Caco-2 (cell line): Measurements from ENCODE around the gene MREG. TPM values are rescaled to one million over a fixed set of nuclear protein-coding genes. Genes with fewer than 3 reads are reported as not detected.

Experiments
- BruUV-seq: library from RNA; stranded (reverse); fragments of 400-500 nt; replicated peaks from 2 replicates; lab custom pipeline; 2021; lab: Mats Ljungman, UMichigan
- CTCF ChIA-PET: fragments of 300-600 bp; sonication (Branson Sonifier 250); formaldehyde crosslinking; loops from one replicate; lab custom pipeline; 2022; ENCODE audit warnings: antibody characterized with exemption; lab: Charles Lee
- POLR2A ChIA-PET: fragments of 300-600 bp; sonication (Branson Sonifier 250); formaldehyde crosslinking; loops from one replicate; lab custom pipeline; 2022; ENCODE audit warnings: antibody characterized with exemption; lab: Charles Lee
- DNase-seq, 2 experiments: peaks; one replicate each; pipeline versions ENCODE4 v3.0.0 to v3.0.0-alpha.2; 2020 to 2022
- H3K27me3 ChIP-seq: replicated peaks from 2 replicates; pipeline ENCODE4 v1.6.0; 2011; ENCODE audit warnings: low read length; ENCODE audit not compliant: control insufficient read depth, insufficient read depth
- H3K36me3 ChIP-seq: 2 replicates; pipeline ENCODE4 v1.5.1; 2011; ENCODE audit warnings: low read length; ENCODE audit not compliant: control insufficient read depth, insufficient read depth
- H3K4me1 ChIP-seq: fragments of 250-450 bp; sonication (Bioruptor Pico); 2 replicates; pipeline ENCODE4 v1.5.1; 2020; ENCODE audit warnings: mild to moderate bottlenecking
- H3K4me3 ChIP-seq: 2 replicates; pipeline ENCODE4 v1.5.1; 2011; ENCODE audit warnings: low read depth, mild to moderate bottlenecking, control low read depth, low read length
- H3K9me3 ChIP-seq: fragments of 250-450 bp; sonication (Bioruptor Pico); 2 replicates; pipeline ENCODE4 v1.5.1; 2020; ENCODE audit warnings: mild to moderate bottlenecking, moderate library complexity
- H3K27ac Mint-ChIP-seq: one replicate; pipeline ENCODE4 v1.8.0; 2022; ENCODE audit warnings: mixed read lengths; ENCODE audit not compliant: unreplicated experiment
- H3K27me3 Mint-ChIP-seq: one replicate; pipeline ENCODE4 v1.8.0; 2022; ENCODE audit warnings: mixed read lengths; ENCODE audit not compliant: insufficient read depth, unreplicated experiment
- H3K36me3 Mint-ChIP-seq: one replicate; pipeline ENCODE4 v1.8.0; 2022; ENCODE audit warnings: mild to moderate bottlenecking, mixed read lengths; ENCODE audit not compliant: insufficient read depth, unreplicated experiment
- H3K4me1 Mint-ChIP-seq: one replicate; pipeline ENCODE4 v1.8.0; 2022; ENCODE audit warnings: low read depth, mixed read lengths; ENCODE audit not compliant: unreplicated experiment
- H3K4me3 Mint-ChIP-seq: one replicate; pipeline ENCODE4 v1.8.0; 2022; ENCODE audit warnings: mild to moderate bottlenecking, moderate library complexity, mixed read lengths; ENCODE audit not compliant: unreplicated experiment
- H3K9me3 Mint-ChIP-seq: one replicate; pipeline ENCODE4 v1.8.0; 2022; ENCODE audit warnings: mixed read lengths; ENCODE audit not compliant: unreplicated experiment
- CTCF ChIP-seq, 2 experiments: fragments of 200-600 bp in 1 of 2; IDR thresholded peaks; 1 replicate in 1 of 2; 2 replicates in 1 of 2; pipeline versions ENCODE4 v1.5.1 to v1.8.0; 2011 to 2022; ENCODE audit warnings: antibody characterized with exemption in 1 of 2, control low read depth in 1 of 2, inconsistent platforms in 1 of 2, low read depth in 1 of 2, low read length in 1 of 2, mild to moderate bottlenecking in 1 of 2, moderate library complexity in 1 of 2; ENCODE audit not compliant: insufficient read depth in 1 of 2, severe bottlenecking in 1 of 2, unreplicated experiment in 1 of 2
- intact Hi-C: fragments of 100-400 bp; cut with micrococcal nuclease; formaldehyde crosslinking; loops from one replicate; pipeline ENCODE4 v1.10.0; 2022; ENCODE audit not compliant: unreplicated experiment
- total RNA-seq: library from RNA; stranded (reverse); gene quantifications from 2 replicates; pipeline ENCODE4 v1.2.3, GENCODE V29; 2022

The MREG gene
- total RNA-seq, 1 experiment from 2014 or later: 43.8 TPM

GRCh38 chr2:215981115-215981514, 32.2 kb downstream of the MREG start:
- Mint-ChIP-seq H3K27me3 (no peaks in the 10 kb centered on the region), H3K9me3 (peaks cover 25% of the 10 kb centered on the region), H3K27ac (no peak overlapping the region), H3K36me3 (peaks cover 5% of the 10 kb centered on the region), H3K4me1 (peaks cover 8% of the 10 kb centered on the region), H3K4me3 (no peak overlapping the region)
- Histone ChIP-seq H3K4me3 (no peak overlapping the region), H3K4me1 (no peaks in the 10 kb centered on the region), H3K9me3 (no peaks in the 10 kb centered on the region; the same call in 1 of the 2 replicates), H3K27me3 (no peaks in the 10 kb centered on the region), H3K36me3 (peaks cover 2% of the 10 kb centered on the region; the same call in 1 of the 2 replicates)
- POLR2A ChIA-PET: no interaction called here
- CTCF ChIA-PET: no interaction called here
- no peak for DNase-seq
- intact Hi-C loops: no loop called here
- TF ChIP-seq CTCF (IDR thresholded peaks at IDR 0.05; ENCODE audit: insufficient read depth in 1 of 2, low read depth in 1 of 2, low read length in 1 of 2, severe bottlenecking in 1 of 2, unreplicated experiment in 1 of 2): no peak
- BruUV-seq: no TSS peak

GRCh38 chr2:215979620-215980019, 33.7 kb downstream of the MREG start:
- H3K4me1 Mint-ChIP-seq: peaks cover 8% of the 10 kb centered on the region

GRCh38 chr2:215974700-215975429, 38.5 kb downstream of the MREG start:
- intact Hi-C loops: loop anchor here (2.0 kb wide), 1 partner anchor 24 kb away; no protein-coding TSS in a partner anchor
- TF ChIP-seq CTCF (IDR thresholded peaks at IDR 0.05; ENCODE audit: insufficient read depth in 1 of 2, low read depth in 1 of 2, low read length in 1 of 2, severe bottlenecking in 1 of 2, unreplicated experiment in 1 of 2): no peak
- H3K4me1 ChIP-seq: no peaks in the 10 kb centered on the region; the same call in 1 of the 2 replicates
- Mint-ChIP-seq H3K4me3 (no peak overlapping the region), H3K4me1 (peaks cover 14% of the 10 kb centered on the region), H3K36me3 (peaks cover 13% of the 10 kb centered on the region), H3K9me3 (no peaks in the 10 kb centered on the region), H3K27me3 (no peaks in the 10 kb centered on the region), H3K27ac (no peak overlapping the region)
- ChIA-PET CTCF (interaction anchor here (0.7 kb wide), 1 partner anchor 226 kb away, joined by 3 read pairs; no protein-coding TSS in a partner anchor), POLR2A (no interaction called here)
- DNase-seq: no peak
- no peaks in the 10 kb centered on the region for H3K36me3 ChIP-seq
- no peaks in the 10 kb centered on the region for H3K9me3 ChIP-seq
- no peak overlapping the region for H3K4me3 ChIP-seq
- BruUV-seq: no TSS peak
- no peaks in the 10 kb centered on the region for H3K27me3 ChIP-seq

More at GRCh38 chr2:215979620-215980019, 33.7 kb downstream of the MREG start:
- no peak overlapping the region for H3K4me3 ChIP-seq
- H3K27me3 ChIP-seq: no peaks in the 10 kb centered on the region
- ChIA-PET POLR2A (no interaction called here), CTCF (no interaction called here)
- no peak for TF ChIP-seq CTCF (IDR thresholded peaks at IDR 0.05; ENCODE audit: insufficient read depth in 1 of 2, low read depth in 1 of 2, low read length in 1 of 2, severe bottlenecking in 1 of 2, unreplicated experiment in 1 of 2)
- H3K4me1 ChIP-seq: no peaks in the 10 kb centered on the region
- Mint-ChIP-seq H3K27ac (no peak overlapping the region), H3K4me3 (no peak overlapping the region), H3K9me3 (peaks cover 12% of the 10 kb centered on the region), H3K36me3 (peaks cover 5% of the 10 kb centered on the region), H3K27me3 (no peaks in the 10 kb centered on the region)
- BruUV-seq: no TSS peak
- intact Hi-C loops: no loop called here
- H3K36me3 ChIP-seq: peaks cover 2% of the 10 kb centered on the region; the same call in 1 of the 2 replicates
- no peak for DNase-seq
- no peaks in the 10 kb centered on the region; the same call in 1 of the 2 replicates for H3K9me3 ChIP-seq
